HFF-Myc (cell line): ENCODE measurements around the gene MRC1.

Experiments used
- DNase-seq: peaks from one replicate; pipeline ENCODE4 v3.0.0-alpha.2; 2011; ENCODE audit warnings: low read depth; ENCODE audit errors: extremely low read depth
- H3K4me3 ChIP-seq: replicated peaks from 2 replicates; pipeline ENCODE4 v1.5.1; 2011; ENCODE audit warnings: low read depth, mild to moderate bottlenecking, control low read depth, low read length
- CTCF ChIP-seq: IDR thresholded peaks from 2 replicates; pipeline ENCODE4 v1.5.1; 2012; ENCODE audit warnings: mild to moderate bottlenecking, low read depth, low read length, control low read depth; ENCODE audit errors: missing control alignments

Gene MRC1

GRCh38 chr10:17771017-17771416 lies 38.1 kb upstream of the MRC1 start:
- no peak for DNase-seq
- no peak for TF ChIP-seq CTCF
- no peak overlapping the region for H3K4me3 ChIP-seq

- TF ChIP-seq CTCF = no peak
- DNase-seq = no peak
- H3K4me3 ChIP-seq = no peak overlapping the region
Observed at GRCh38 chr10:17779784-17780183, 29.4 kb upstream of the MRC1 start.

- no peak for TF ChIP-seq CTCF
- no peak for DNase-seq
- no peak overlapping the region for H3K4me3 ChIP-seq
Observed at GRCh38 chr10:17780727-17781126, 28.4 kb upstream of the MRC1 start.

GRCh38 chr10:17781856-17782255 lies 27.3 kb upstream of the MRC1 start:
- H3K4me3 ChIP-seq = no peak overlapping the region
- DNase-seq = no peak
- peak; percentile 7 for TF ChIP-seq CTCF

- H3K4me3 ChIP-seq = no peak overlapping the region
- no peak for TF ChIP-seq CTCF
- peak; percentile 61 for DNase-seq
Observed at GRCh38 chr10:17782921-17783665, 26.1 kb upstream of the MRC1 start.

- DNase-seq = no peak
- no peak overlapping the region for H3K4me3 ChIP-seq
- no peak for TF ChIP-seq CTCF
Observed at GRCh38 chr10:17783751-17784150, 25.4 kb upstream of the MRC1 start.

GRCh38 chr10:17784688-17785087 lies 24.5 kb upstream of the MRC1 start:
- no peak for DNase-seq
- TF ChIP-seq CTCF = no peak
- H3K4me3 ChIP-seq = no peak overlapping the region
